ENCODE data around the gene RGMA.

The RGMA gene, protein sequence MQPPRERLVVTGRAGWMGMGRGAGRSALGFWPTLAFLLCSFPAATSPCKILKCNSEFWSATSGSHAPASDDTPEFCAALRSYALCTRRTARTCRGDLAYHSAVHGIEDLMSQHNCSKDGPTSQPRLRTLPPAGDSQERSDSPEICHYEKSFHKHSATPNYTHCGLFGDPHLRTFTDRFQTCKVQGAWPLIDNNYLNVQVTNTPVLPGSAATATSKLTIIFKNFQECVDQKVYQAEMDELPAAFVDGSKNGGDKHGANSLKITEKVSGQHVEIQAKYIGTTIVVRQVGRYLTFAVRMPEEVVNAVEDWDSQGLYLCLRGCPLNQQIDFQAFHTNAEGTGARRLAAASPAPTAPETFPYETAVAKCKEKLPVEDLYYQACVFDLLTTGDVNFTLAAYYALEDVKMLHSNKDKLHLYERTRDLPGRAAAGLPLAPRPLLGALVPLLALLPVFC

GRCh38 chr15:93088981-93089726 lies at the start of gene RGMA:
TSS of gene RGMA (minus strand) at chr15:93089211. CDS start at chr15:93088932, 279 bp downstream.
- in situ Hi-C loops (cut with MboI; ENCODE audit: low sequenced_read_pairs): no loop called here

- in situ Hi-C loops (cut with MboI; ENCODE audit: low sequenced_read_pairs): no loop called here
Observed at GRCh38 chr15:93136606-93137005, 47.6 kb upstream of the RGMA start.

DNA sequence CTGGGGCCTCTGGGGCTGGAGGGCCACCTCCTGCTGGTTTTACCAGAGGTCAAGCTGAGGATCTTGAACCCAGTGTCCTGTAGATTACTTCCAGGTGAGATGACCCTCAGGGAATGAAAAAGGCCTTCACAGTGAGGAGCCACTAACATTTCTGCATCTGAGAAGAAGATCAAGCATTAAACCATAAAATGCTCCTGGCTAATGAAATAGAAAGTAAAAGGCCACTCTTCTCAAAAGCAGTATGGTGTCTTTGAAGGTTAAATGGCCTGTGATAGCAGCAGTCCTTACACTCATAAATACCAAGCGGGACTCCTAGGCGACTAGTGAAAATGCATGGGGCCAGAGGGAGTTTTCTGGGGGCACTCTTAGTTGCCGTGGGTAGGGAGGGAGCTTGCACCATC lies 47.0 kb upstream of the RGMA start:
- in situ Hi-C loops (cut with MboI; ENCODE audit: low sequenced_read_pairs): no loop called here

DNA sequence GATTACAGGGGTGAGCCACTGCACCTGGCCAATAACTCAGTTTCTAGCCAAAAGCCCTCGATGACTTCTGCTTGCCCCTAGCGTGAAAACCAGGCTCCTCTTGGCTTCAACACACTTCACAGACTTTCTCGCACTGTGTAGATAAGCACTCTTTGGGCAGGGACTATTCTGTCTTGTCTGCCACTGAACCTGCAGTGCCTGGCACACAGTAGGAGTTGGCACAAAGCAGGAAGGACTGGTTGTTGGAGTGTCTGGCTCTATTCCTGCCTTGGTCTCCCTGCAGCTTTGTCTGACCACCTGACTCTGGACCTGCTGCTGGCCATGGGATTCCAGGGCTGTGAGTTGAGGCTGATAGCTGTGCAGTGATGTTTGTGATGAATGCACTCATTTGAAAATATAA lies 46.4 kb upstream of the RGMA start:
- in situ Hi-C loops (cut with MboI; ENCODE audit: low sequenced_read_pairs): no loop called here

- in situ Hi-C loops (cut with MboI; ENCODE audit: low sequenced_read_pairs): no loop called here
Observed at GRCh38 chr15:93131485-93132095, 42.6 kb upstream of the RGMA start.

DNA sequence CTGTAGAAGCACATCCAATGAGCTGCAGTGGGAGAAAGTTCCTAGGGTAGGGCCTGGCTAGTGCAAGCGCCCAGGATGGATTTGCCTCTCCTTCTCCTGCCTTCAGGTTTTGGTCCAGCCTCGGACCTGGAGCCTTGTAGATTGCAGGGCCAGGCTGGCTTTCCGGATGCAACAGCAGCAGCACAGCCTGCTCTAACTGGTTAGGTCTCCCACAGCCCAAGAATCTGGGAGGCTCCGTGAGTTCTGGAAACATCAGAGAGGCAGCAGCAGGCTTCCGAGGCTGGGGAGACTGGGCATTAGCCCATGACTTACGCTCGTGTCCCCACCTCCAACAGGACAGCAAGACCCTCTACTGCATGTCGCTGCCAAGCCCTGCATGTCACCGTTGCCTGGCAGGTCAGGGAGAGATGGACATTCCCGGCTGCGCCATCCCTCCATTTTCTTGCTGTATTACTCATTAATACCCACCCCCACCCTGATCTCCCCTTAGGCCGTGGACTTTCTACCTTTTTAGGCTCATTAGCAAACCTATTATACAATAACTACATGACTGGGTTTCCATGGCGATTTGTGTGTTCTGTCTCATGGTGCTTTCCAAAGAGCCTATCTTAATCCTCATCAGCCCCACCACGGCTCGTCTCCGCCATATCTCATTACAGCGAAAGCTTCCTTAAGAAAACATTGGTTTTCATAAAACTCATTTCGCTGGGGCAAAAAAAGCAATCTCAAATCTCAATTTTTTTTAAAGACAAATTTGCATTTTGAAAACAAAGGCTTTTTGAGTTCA lies 40.9 kb upstream of the RGMA start:
- in situ Hi-C loops (cut with MboI; ENCODE audit: low sequenced_read_pairs): no loop called here

GRCh38 chr15:93127286-93127685 lies 38.3 kb upstream of the RGMA start:
- in situ Hi-C loops (cut with MboI; ENCODE audit: low sequenced_read_pairs): no loop called here

DNA sequence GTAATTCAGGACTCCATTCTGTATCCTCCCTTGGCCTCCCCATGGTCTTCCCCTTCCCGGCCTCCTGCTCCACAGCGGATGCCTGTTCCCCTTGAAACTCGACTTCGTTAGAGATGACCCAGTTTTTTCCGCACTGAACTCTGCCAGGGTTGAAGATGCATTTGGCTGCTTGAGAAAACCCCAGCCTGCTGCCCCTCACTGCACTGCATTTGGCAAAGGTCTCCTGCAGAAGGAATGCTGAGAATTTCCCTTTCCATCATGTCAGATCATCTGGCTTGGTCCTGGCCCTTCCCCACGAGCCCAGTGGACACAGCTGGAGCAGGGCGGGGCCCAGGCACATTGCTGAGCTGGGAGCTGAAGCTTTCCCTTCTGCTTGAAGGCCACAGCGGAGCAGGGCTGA lies 37.6 kb upstream of the RGMA start:
- in situ Hi-C loops (cut with MboI; ENCODE audit: low sequenced_read_pairs): no loop called here

- in situ Hi-C loops (cut with MboI; ENCODE audit: low sequenced_read_pairs): no loop called here
Observed at GRCh38 chr15:93126148-93126547, 37.1 kb upstream of the RGMA start.

DNA sequence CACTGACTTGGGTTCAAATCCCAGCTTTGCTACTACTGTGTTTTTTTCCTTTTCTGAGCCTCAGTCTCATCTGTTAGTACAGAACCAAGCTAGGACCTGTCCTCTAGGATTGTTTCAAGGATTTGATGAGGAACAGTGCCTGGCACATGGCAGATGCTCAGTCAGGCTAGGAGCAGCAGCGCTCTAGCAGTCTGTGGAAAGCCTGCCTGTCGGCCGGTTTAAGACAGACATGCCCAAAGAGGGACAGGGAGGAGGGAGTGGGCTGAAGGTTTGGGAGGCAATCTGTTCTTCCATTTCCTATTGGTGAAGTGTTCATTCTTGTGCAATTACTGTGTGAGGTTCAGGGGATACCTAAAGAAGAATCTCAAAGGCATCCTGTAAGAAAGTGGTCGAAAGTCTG lies 35.1 kb upstream of the RGMA start:
- in situ Hi-C loops (cut with MboI; ENCODE audit: low sequenced_read_pairs): no loop called here

GRCh38 chr15:93121973-93122910 lies 33.2 kb upstream of the RGMA start:
- in situ Hi-C loops (cut with MboI; ENCODE audit: low sequenced_read_pairs): no loop called here

DNA sequence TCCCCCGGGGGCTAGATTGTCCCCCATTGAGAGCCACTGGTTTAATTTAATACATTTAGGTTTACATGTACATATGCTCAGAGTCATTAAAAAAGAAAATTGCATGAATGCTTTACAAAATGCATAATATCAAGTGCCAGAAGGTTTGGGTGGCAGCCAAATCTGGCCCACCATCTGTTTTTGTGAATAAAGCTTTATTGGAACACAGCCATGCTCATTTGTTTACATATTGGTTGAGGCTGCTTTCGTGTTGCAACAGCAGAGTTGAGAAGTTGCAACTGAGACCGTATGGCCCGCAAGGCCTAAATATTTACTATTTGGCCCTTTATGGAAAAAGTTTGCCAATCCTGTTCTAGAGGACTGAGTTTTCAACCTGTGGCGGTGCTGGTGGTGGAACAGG lies 32.1 kb upstream of the RGMA start:
- in situ Hi-C loops (cut with MboI; ENCODE audit: low sequenced_read_pairs): no loop called here

- in situ Hi-C loops (cut with MboI; ENCODE audit: low sequenced_read_pairs): no loop called here
Observed at GRCh38 chr15:93118904-93119303, 29.9 kb upstream of the RGMA start.

DNA sequence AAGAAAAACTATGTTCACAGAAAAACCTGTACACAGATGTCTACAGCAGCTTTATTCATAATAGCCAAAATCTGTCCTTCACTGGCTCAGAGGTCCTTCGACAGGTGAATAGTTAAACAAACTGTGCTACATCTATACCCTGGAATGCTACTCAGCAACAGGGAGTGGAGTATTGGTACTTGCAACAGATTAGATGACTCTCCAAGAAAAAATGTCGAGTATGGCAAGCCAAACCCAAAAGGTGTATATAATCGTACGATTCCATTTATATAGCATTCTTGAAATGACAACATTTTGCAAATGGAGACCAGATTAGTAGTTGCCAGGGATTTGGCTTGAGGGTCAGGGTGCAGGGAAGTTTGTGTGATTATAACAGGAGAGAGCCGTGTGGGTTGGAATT lies 22.4 kb upstream of the RGMA start:
- in situ Hi-C loops (cut with MboI; ENCODE audit: low sequenced_read_pairs): no loop called here

- in situ Hi-C loops (cut with MboI; ENCODE audit: low sequenced_read_pairs): no loop called here
Observed at GRCh38 chr15:93110502-93111040, 21.6 kb upstream of the RGMA start.

GRCh38 chr15:93109336-93110102 lies 20.5 kb upstream of the RGMA start:
- in situ Hi-C loops (cut with MboI; ENCODE audit: low sequenced_read_pairs): no loop called here

- in situ Hi-C loops (cut with MboI; ENCODE audit: low sequenced_read_pairs): no loop called here
Observed at GRCh38 chr15:93107646-93108045, 18.6 kb upstream of the RGMA start.

DNA sequence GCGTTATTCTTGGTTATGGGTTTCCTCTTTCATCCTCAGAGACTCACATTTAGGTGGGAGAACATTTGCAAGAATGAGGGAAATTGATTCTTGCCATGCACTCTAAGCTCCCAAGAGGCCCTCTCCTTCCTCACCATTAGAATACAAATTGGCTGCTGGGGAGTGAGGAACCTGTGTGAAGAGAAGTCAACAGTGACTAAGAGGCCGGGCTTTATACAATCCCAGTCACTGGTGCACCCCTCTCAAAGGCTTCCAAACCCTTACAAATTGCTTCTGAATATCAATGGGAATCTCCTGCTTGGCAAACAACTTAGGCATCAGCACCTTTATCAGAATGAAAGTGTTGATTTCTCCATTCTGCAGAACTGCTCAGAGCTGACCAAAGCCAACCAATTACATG lies 16.5 kb upstream of the RGMA start:
- in situ Hi-C loops (cut with MboI; ENCODE audit: low sequenced_read_pairs): no loop called here

- in situ Hi-C loops (cut with MboI; ENCODE audit: low sequenced_read_pairs): no loop called here
Observed at GRCh38 chr15:93103823-93104222, 14.8 kb upstream of the RGMA start.
